SW 1271 (cell line): ENCODE results near the gene XIRP1.

Experiments used
- DNase-seq, 2 experiments: peaks; one replicate each; lab custom pipeline; 2025; lab: John Stamatoyannopoulos, UW

Gene XIRP1

DNA sequence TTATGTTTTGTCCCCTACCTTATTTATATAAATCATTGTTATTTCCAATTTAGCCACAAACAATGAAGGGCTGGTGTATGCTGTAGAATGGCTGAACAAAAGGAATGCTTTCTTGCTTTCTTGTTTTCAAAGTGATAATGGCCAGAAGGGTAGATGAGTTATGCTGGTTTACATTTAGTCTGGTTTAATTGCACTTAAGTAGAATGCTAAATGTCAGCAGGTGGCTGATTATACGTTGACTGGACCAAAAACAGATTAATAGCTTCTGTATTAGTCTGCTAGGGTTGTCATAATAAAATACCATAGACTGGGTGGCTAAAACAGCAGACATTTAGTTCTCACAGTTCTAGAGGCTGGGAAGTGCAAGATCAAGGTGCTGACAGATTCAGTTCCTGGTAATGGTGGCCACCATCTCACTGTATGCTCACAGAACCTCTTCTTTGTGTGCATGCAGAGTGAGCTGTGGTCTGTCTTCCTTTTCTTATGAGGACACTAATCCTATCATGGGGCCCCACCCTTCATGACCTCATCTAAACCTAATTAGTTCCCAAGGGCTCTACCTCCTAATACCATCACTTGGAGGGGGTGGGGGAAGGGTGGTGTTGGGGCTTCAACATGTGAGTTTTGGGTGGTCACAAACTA lies 17.1 kb upstream of the XIRP1 start:
- DNase-seq = no peak

DNA sequence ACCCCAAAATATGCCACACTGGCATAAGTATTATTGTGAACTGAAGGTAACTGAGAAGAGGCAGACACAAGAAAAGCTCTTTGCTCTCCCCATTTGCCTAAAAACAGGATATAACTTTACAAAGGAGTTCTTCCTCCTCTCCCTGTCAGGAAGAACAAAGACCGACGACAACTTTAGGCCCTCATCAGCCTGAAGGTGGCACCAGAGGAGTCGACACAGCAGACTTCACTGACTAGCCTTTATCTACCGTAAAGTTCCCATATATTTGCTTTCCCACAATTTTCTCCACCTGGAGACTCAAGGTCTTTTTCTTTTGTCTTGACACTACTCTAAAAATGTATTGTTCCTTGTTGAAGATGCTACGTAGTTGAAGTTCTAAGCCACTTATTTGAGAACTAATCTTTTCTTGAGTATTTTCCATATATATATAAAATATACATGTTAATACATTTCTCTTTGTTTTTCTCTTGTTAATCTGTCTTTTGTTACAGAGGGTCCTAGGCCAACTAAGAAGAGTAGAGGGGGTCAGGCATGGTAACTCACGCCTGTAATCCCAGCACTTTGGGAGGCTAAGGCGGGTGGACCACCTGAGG lies 16.2 kb upstream of the XIRP1 start:
- DNase-seq = peak; percentile 9 to 41

DNA sequence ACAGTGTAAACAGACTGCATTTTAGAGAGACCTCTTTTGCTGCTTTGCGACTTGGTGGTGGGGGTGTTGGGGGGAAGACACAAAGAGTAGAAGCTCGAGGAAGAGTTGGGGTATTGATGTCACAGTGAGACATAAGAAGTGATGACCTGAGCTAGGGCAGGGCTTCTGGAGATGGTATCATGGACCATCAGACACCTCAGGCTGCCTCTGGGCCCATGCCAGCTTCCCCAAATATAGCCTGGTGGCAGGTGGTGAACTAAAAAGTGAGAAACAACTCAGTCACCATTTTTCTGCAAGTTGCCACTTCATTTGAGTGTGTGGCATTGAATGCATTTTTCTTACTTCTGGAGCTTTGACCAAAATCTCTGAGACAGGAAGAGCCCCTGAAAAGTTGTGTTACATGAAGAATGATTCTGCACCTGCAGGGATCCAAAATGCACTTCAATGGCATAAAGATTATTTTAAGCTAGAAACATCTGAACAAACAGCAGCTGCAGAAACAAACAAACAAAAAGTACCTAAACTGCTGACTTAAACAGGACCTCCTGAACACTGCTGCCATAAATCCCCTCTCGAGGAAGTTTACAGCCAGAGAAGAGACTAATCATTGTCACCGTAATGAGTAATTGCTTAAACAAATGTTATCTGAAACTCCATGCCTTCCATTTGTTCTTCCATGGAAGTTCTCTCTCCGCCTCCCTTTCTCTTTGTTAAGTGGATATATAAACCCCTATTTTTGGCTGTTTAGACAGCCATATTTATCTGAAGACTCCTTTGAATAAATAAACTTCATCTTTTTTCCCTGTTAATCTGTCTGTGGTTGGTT lies 15.2 kb upstream of the XIRP1 start:
- DNase-seq = no peak

DNA sequence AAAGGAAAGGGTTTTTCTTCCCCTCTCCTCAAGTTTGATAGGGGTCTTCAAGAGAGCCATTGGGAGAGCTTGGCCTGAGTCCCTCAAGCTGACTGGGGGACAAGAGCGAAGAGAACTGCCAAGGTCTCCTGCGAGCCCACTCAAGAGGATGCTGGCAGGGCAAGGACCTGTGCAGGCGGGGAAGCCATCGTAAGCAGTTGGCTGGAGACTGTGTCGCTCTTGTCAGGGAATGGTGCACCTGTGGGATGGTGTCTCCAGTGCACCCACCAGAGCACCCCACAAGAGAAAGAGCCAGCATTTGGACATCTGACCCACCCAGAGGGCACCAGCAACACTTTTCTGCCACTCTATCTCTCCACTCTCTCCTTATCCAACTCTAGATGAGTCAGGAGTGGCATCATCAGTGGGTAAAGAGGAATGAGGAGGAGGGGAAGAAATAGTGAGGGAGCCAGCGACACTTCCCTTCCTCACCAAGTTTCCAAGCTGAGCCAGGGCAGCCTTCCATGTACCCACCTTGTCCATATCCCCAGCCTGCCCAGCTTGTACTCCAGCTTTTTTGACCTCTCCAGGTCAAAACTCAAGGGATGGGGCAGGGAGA lies 13.6 kb upstream of the XIRP1 start:
- DNase-seq = no peak

DNA sequence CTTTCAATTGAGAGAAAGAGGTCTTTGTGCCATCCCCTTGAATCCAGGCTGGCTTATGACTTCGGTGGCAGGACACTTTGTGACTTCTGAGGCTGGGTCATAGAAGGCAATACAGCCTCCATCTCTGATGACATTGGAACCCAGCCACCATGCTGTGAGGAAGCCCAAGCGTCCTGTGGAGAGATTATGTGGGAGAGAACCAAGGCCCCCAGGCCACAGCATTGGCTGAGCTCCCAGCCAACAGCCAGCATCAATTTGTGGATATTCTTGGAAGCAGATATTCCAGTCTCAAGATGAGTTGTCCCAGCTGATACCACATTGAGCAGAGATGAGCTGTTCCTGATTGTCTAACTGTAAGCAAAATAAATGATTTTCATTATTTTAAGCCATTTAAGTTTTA lies 12.7 kb upstream of the XIRP1 start:
- no peak for DNase-seq

DNA sequence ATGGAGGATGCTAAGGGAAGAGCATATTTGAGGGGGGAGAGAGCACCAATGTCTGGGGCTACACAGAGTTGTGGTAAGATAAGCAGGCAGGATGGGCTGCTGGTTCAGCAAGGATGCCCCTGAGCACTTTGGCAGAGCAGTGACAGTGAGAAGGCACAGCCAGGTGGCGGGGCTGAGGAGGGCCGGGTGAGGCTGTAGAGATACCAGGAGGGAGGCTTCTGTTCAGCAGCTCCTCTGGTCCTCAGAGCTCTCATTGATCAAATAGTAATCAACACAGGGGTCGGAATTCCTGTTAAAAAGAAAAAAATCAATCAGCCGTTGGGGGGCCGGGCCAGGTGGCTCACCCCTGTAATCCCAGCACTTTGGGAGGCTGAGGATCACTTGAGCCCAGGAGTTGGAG lies 11.5 kb upstream of the XIRP1 start:
- DNase-seq = no peak

DNA sequence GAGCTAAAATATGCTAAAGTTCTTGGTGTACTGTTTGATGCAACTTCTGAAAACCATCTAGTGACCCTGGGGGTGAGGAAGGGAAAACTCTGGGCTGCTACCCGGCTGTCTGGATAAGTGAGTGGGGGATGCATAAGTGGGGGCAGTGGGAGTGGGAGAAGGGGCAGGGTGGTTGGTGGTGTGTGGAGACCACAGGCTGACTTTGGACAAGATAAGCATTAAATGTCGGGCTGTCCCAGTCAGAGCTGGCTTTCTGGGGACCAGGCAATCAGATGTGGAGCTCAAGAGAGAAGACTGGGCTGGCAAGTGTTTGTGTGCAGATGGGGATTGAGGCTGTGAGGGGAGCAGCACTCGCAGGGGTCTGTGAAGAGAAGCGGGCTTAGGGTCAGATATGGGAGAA lies 11.0 kb upstream of the XIRP1 start:
- DNase-seq = no peak

DNA sequence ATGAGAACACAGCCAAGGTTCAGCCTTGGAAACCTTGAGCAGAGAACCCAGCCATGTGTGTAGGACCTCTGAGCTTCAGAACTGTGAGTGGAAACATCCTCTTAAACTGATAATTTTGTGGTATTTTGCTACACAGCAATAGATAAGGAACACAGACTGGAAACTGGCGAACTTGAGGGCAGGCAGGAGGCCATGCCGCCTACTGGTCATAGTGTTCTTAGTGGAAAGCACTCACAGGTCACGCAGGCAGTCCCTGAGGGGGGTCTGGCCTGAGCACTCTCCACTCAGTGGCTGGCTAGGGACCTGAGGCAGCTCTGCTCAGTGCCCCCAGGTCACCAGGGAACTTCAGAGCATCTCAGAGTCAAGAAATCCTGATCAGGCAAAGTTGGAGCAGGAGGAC lies 9.7 kb upstream of the XIRP1 start:
- DNase-seq = no peak

DNA sequence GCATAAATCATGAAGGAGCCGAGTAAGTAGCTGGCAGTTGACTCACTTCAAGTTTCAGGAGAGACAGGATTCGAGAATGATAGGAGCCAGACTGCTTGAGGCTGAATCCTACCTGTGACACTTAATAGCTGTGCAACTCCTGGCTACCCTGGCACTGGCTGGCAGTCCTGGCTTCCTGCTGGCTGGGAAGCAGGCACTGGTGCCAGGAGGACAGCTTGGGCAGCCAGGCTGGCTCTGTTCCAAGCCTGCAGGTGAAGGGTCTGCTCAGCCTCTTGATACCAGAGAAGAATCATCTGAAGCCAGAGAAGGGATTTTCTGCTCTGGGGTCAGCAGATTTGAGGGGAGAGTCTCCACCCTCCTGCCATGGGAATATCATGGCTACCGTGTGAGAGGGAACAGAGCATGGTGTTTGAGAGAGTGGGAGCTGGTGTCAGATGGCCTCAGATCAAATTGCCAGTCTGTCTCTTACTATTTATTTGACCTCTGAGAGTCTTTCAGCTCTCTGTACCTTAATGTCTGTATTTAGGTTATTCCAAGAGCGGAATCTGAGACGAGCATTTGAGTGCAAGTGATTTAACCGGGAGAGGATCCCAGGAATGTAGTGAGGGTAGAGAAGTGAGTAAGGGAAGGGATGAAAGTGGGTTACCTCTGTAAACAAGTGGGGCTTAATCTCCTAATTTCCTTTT lies 4.4 kb upstream of the XIRP1 start:
- no peak for DNase-seq

DNA sequence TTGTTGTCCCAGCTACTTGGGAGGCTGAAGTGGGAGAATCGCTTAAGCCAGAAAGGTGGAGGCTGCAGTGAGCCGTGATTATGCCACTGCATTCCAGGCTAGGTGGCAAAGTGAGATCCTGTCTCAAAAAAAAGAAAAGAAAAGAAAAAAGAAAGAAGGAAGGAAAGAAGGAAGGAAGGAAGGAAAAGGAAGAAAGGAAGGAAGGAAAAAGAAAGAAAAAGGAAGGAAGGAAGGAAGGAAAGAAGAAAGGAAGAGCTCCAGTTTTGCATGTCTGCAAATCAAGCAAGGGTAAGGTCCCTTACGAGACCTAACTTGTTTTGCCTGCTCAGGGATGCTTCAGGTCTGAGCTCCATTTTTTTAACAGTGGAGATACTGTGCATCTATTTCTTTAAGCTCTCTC lies 3.6 kb upstream of the XIRP1 start:
- no peak for DNase-seq

DNA sequence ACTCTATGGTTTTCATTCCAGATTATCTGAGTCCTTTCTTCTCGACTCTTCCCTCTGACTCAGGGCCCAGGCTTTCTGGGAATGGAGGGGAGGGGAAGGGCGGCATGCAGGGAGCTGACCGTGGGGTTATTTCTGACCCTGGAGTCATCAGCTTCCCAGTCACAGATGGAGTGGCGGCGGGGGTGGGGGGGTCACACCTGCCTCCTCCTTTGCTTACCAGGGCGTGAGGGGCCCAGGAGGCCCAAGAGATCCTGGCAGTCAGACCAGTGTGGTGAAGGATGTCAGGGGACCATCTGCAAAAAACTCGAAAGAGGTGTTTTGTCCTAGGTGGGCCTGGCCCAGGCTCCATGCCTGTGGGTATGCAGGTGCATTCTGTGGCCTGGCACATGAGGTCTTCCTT lies 996 bp upstream of the XIRP1 start:
- no peak for DNase-seq

DNA sequence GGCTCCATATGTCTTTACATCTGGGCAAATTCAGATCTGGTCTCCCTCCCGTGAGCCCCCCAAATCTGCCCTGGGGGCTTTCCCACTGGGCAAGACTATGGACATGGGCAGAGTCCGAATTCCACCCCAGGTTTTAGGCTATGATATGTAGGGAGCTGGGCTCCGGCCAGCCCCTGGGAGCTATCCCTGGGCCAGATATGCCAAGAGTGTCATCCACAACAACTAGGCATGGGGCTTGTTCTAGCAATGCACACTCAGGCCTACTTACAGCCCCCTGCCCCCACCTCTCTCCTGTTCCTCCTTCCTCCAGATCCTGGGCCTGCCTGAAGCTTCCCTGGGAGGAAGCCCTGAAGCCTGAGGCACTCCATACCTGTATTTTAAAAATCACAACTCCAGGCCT lies 622 bp downstream of the XIRP1 start:
- DNase-seq = no peak

DNA sequence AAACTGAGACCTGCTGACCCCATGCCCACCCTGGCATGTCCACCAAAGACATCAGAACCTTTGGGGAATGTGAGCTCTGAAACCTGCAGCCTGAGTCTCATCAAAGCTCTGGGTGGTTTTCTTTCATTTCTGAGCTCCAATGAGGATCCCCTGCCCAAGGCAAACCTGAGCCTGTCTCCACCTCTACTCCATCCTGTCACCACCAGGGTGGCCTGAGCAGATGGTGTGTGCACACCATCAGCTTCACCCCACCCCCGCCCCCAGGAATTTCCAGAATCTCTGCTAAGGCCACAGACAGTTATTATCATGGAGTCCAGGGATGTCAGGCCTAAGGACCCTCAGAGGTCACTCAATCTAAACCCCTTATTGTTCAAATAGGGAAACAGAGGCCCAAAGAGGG lies 1.3 kb downstream of the XIRP1 start:
- no peak for DNase-seq

DNA sequence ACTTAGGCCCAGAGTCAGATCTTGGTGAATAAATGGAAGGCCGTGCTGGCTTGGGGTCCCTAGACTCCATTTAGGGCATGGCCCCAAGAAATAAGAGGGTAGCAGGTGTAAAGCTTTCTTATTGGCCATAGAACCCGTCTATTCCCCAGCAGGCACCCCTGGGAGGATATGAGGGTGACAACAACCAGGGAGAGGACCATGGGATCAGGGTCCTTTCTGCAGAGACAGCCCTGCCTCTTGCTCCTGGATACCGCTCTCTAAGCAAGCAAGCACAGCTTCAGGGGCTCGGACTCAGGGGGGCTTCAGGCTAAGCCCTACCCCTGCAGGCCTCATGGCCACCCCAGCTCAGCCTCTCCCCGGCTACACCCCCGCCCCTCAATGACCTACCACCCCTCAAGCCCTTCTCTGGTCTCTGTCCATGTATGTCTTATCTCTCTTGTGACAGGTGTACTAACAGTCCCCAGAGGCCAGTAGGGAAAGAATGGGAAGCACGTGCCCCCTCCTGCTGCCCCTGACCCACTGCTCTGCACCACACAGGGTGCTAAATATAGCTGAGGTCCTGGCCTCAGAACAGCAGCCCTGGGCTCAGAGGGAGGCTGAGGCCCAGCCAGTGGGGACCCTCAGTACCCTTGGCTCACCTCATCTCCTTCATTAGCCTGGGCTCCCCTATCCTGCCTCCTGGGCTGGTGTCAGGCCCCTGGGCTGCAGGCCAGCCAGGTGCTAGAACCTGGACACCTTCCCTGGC lies 1.9 kb downstream of the XIRP1 start:
- no peak for DNase-seq

DNA sequence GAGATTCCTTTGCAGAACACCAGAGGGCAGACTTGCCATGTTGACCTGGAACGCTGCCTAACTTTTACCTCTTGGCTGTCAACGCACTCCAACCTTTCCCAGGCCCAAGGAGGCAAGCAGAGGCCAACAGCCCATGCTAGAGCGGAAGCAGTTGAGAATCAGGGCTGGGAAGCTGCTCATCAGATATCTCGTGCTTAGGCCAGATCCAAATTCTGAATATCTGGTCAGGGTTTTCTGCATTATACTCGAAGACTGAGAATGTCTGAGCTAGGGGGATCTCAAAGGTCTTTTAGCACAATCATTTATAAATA lies 2.5 kb downstream of the XIRP1 start:
- DNase-seq = peak; percentile 20 to 74

DNA sequence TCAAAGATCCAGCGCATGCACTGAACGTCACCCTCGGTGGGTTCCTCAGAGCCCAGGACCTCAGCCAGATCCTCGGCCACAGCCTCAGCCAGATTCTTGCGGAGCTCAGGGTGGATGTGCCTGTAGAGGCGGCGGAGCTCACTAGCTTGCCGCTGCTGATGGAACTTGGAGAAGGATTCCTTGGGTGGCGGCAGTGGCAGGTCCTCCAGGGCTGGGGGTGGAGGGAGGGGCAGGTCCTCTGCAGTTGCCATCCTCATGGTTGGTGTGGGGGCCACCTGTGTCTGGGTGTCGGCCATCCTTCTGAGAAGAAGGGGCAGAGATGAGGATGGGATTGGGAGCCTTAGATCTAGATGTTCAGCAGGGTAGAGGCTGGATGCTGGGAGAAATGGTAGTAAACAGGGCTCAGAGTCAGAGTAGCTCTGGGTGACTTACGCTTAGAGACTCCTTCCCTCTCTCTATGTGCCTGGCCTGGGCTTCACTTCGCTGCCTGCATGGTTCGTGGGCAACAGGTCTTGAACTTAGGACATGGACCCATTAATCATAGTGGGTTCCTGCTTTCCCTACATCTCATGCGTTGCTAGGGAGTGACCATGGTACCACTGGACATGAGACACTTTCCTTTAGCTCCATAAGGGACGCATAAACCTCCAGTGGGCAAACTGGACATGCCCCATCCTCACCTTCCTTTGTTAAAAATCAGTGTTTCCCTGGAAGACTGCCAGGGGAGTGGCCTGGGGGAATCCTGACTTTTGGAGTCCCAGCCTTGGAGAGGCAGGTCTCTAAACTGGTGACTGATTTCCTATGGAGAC lies 3.0 kb downstream of the XIRP1 start:
- no peak for DNase-seq

DNA sequence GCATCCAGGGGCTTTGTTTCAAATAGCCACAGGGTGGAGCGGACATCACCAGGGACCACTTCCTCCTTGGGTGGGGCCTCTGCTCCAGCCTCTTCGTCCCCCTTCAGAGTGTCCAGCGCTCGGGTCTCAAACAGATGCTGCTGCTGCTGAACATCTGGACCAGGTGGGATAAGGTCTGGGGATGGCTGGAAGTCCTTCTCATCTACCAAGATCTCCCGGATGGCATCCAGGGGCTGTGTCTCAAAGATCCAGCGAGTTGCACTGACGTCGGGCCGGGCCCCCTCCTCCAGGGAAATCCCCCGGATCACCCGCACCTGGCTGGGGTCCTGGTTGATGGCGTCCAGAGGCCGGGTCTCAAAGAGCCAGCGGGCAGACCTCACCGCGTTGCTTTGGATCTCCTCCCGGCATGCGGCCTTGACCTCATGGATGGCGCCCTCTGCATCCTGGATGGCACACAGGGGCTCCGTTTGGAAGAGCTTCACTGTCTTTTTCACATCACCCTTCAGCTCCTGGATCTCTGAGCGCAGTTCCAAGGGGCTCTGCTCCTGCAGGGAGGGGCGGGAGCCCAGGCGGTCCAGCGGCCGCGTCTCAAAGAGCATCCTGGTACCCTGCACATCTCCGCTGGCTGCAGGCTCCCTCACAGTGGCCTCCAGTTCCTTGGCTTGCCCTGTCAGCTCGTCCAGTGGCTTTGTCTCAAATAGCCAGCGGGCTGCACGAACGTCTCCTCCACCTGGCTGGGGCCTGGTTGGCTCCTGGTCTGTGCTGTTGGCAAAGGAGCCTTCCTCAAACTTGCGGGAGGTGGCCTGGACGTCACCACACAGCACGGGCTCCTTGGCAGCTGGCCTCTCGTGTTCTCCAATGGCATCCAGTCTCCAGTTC lies 3.9 kb downstream of the XIRP1 start:
- DNase-seq = no peak

DNA sequence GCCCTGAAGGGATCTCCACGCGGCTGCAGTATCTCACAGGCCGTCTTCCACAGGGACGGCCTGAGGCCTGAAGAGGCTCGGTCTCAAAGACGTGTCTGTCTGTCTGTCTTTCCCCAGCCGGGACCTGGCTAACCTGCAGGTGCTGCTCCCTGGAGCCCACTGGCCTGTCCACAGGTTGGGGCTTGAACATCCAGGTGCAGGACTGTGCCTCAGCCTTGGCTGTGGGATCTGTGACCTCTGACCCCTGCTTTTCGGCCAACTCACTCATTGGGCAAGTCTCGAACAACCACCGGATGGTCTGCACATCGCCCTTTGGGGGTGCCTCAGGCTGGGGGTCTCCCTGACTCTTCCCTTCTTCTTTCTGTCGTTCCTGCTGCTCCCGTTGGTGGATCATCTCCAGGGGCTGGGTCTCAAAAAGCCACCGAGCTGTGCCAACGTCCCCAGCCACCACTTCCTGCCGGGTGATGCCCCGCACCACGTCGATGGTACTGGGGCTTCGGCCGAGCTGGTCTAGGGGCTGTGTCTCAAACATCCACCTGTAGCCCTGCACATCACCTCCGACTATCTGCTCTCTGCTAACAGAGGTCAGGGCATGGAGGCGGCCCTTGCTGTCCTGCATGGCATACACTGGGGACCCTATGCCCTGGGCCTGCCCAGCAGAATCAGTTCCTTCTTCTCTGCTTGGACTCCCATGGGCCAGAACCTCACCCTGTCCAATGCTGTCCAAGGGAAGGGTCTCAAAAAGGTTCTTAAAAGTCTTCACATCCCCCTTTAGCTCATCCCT lies 4.8 kb downstream of the XIRP1 start:
- DNase-seq = no peak

DNA sequence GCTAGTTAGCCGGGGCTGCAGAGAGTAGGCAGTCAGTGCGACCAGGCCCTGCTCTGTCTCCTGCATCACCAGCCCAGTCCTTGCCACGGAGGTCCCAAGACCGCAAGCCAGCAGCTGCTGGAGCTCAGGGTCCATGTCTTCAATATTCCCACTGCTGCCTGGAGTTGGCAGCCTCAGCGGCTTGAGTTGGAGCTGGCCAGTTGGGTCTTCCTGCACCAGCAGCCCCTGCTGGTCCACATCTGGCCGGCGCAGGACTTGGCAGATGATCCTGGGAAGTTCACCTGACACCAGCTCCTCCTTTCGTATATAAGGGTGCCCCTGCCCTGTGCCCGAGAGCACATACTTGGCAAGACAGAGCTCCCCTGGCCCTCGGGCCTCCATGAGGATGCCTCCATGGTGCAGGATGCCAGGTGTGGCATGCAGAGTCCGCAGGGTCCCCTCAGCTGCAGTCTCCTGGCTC lies 5.7 kb downstream of the XIRP1 start:
- DNase-seq = no peak
